B cell (primary cell): ENCODE measurements around the gene AOPEP.

Source experiments
- CTCF ChIP-seq: fragments of 200-600 bp; IDR thresholded peaks from one replicate; pipeline ENCODE4 v1.8.0; 2022; ENCODE audit warnings: antibody characterized with exemption, mild to moderate bottlenecking
- EZH2 ChIP-seq: IDR thresholded peaks from 2 replicates; pipeline ENCODE4 v1.6.1; 2012; ENCODE audit warnings: borderline replicate concordance, low read depth, mild to moderate bottlenecking, moderate library complexity, low read length; ENCODE audit not compliant: insufficient read depth, poor library complexity, severe bottlenecking

- TF ChIP-seq CTCF, result no peak
- TF ChIP-seq EZH2, result no peak
Measured at GRCh38 chr9:94734054-94734754, 7.7 kb downstream of the AOPEP start.
